Measurements from ENCODE around the gene CREB5.

Gene CREB5

DNA sequence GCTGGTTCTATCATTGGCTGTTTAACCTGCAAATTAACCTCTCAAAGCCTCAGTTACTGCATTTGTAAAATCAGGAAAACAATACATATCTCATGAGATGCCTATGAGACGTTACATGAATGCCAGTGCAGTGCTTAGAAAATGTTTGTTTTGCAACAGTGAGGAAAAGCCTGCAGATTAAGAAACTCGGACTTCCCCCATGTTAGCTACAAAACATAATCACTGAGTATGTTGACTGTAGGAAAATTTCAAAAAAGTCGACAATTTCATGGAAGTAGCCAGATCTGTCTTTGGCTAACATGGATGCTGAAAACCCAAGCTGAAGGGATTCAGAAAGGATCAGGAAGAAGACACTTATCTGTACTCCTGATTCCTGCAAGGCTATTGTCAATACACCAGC is 424.4 kb downstream of the CREB5 start:
- DNase-seq, result no peak

DNA sequence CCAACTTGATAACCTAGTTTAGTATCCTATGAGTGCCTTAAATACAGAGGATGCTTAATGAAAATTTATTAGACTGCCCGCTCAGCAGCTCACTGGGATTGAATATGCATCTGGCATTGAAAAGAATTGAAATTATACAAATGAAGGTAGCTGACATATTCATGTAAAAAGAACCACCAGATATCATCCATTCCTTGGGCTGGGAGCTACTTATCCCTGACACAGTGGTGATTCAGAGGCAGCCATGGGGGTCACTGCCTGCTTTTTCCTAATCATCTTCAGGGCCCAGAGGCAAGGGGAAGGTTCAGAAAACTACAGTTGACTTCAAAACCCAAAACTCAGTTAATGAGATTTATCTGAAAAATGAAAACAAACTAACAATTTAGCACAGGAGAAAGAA is 424.9 kb downstream of the CREB5 start:
- DNase-seq, result no peak

DNA sequence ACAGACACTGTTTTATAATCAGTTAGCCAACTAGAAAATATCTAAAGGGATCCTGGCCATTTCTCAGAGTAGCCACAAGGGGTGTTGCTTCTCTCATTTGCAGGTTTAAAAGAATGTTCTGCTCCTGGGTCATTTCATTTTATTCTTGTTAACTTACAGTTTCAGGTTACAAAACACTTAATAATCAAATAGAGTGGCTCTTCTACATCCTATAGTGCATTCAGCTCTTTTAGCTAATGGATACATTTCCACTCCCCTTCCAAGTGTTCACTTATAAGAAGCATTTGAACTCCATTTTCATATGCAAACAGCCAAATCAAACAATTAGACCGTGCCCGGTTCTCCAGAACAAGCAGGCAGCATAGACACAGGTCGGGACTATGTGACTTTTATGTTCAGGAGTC is 428.3 kb downstream of the CREB5 start:
- DNase-seq, result no peak

DNA sequence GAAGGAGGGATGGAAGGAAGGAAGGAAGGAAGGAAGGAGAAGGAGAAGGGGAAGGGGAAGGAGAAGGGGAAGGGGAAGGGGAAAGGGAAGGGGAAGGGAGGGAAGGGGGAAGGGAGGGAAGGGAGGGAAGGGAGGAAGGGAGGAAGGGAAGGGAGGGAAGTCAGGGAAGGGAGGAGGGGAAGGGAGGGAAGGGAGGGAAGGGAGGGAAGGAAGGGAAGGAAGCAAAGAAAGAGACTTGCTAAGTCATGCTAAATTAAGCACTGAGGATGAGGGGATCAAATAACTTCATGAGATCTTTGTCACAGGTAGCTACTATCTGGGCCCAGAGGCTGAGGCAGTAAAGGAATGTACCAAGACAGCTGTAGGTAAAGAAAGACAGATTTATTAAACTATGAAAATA is 429.4 kb downstream of the CREB5 start:
- DNase-seq, result no peak

DNA sequence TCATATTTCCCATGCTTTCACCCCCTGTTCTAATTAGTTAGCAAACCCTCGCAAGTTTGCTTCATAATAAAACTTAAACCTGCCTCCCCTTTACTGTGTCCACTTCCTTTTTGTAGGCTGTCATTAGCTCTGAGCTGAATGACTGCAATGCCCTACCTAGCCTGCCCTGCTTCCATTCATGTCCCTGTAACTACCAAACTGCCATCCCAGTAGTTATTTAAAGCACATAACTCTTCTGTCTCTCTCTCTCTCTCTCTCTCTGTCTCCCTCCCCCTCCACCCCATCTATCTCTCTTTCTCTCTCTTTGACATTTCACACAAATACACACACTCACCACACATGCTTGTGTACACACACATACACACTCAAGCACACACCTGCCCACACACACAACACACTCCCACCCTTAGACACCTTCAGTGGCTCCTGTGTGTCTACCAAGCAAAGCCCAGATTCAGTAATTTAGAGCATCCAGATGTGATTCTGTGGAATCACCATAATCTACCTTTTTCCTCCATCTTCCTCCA is 430.5 kb downstream of the CREB5 start:
- no peak for DNase-seq

DNA sequence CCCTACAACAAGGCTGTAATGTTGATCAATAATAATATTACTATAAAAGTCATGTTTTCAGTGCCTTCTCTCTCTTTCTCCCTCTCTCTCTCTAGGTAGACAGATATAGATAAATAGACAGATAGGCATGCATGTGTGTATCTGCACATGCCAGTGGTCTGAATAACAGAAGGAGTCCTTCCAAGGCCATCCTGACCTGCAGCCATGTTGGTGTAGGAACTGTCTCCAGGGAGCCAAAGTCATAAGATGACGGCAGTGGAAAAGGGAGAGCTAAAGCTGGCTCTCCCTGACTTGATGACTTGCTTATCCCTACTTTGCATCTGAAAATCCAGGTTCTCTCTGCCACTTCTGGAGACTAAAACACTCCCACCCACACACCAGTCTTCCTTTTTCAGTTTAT is 432.8 kb downstream of the CREB5 start:
- no peak for DNase-seq

DNA sequence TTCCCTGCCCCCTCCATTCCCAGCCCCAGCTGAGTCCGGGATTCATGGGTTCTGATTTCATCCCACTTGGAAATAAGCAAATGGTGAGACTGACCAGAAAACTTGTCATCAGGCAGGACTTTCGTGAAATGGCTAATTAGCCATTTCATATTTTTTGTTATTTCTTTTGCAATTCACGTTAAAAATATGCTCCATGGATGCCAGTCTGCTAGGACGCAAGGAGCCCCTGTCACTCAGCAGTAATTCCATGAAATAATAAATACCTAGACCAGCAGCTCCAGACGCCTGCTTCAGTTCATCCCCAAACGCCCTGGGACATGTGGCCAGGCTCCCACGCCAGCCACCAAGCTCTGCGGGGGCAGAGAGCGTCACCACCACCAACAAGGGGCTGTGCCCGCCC is 434.9 kb downstream of the CREB5 start:
- DNase-seq, result no peak

DNA sequence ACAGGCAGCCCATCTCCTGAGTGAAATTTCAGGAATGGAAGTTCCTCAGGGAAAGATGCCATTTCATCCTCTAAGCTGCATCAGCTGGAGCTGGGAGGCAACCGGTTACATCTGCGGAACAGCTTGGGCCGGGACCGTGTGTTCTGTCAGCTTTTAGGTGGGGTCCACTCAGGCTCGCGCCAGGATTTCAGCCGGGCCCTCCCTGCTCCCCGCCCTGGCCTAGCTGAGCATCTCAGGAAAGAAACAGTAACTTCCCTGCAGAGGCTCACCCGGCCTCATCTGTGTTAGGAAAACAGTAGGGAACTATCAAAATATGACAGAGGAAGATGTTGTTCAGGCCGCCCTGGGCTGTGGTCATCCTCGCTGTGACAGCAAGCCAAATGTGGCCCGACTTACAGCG is 435.4 kb downstream of the CREB5 start:
- DNase-seq, result no peak

DNA sequence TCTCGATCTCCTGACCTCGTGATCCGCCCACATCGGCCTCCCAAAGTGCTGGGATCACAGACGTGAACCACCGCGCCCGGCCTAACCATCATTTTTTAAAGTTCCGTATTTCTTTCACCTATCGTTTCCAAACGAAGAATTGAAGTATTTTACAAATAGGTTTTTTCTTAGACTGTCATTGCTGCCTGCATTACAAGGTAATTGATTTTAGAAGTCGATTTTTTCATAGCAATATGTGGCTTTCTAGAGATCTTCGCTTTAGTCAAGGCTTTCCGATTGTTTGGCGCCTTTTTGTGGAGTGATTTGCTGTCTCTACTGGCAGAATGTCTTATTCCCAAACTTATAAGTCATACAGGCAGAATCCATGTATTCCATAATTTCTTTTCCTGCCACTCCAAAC is 436.6 kb downstream of the CREB5 start:
- DNase-seq, result no peak

DNA sequence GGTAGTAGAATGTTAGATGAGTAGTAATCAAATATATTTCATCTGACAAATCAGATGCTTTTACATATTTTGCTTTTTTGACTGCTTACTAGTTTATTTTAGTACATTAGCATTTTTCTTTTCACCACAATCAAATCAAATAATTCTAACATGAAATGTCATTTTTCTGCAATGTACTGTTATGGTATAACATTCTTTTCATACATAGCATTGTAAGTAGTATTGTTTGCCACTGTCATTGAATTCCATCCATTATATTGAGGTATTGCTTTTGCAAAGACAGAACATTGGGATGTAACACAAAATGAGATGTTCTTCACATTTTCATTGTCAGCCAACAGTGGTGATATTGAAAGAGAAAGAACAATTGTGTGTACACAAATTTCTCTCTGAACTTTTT is 438.4 kb downstream of the CREB5 start:
- DNase-seq, result no peak

DNA sequence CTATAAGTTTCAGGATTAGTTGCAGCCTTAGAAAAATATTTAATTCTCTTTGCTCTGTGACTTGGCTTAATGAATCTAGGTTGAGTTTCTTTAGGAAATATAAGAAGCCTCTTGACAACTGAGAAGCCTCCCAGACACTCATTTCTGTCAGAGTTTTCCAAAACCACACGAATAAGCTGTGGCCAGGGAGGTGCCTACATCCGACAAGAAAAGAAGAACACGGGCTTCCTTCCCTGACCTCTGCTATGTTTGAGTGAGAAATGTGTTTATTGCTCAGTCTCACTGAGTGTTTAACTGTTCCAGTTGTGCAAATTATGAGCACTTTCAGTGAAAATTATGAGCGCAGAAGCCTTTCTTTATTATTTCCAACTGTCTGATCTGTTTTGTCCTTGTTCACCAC is 440.8 kb downstream of the CREB5 start:
- no peak for DNase-seq

DNA sequence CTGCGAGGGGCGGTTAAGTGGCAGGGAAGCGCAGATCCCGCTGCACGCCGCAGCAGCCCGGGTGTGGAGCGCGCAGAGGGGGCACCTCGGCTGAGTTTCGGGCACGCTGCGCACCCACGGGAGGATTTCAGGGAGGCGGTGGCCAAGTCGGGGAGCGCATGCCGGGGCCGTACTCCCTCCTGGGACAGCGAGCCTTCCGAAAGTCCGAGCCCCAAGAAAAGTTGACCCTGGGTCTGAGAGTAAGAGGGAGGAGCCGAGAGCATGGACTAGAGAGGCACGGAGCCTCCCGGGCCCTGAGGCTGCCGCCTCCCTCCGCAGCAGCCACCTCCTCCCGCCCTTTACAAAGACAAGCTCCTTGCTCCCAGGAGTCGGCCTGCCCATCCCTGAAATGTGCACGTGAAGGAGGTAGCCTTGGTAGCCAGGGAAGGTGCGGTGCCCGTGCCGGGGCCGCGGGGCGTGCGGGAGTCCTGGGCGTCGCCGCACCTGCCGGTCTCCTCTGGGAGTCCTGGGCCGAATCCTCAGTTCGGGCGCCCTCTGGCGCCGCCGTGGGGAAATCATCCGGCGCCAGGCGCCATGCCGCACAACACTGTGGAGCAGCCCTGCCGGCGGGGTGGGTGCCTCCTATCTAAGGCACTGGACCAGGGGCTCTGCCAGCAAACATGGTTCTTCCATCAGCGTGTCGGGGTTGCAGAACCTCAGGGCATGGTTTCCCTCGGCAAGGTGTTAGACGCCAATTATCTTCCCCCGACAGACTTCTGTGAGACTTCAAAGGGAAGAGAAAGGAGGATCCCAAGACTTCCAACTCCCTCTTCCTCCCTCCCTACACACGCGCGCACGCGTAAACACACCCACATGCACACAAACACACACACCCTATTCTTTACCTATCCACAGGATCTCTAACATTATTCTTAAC is 441.8 kb downstream of the CREB5 start:
- peak; percentile 63 for DNase-seq

DNA sequence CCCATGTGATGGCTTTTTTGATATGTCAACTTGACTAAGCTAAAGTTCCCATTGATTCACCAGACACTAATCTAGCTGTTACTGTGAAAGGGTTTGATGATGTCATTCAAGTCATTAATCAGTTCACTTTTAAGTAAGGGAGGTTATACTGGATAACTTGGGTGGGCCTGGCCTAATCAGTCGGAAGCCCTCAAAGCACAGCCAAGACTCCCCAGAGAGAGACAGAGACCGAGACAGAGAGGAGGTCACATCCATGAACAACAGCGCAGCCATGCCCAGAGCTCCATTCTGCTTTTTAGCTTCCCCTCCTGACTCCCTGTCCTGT is 442.4 kb downstream of the CREB5 start:
- no peak for DNase-seq

DNA sequence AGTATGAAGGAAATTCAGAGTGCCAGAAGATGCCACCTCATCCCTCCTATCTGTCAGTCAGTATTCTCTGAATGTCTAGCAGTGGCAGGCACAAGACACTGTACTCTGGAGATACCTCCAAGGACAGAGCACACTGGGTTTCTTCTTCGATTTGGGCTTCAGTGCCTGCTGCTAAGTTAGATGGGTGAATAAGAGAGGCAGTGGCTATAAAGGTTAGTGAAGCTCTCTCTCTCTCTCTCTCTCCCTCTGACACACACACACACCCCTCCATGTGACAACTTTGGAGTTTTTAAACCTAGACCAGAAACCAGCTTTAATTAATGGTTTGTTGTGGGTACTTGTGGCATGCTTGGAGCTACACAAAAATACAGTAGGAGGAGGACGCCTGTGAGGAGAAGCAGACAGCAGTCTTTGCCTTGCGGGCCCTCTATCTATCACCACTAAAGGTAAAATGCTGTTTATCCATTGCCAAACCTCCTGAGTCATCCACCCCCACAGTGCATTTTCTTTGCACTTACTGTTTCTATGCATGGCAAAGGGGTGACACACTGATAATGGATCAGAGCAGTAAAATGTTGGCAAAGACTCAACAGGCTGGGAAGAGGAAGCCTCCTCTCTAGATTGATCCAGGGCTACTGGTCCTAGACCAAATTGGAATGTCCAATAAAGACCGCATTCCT is 443.4 kb downstream of the CREB5 start:
- DNase-seq, result no peak

DNA sequence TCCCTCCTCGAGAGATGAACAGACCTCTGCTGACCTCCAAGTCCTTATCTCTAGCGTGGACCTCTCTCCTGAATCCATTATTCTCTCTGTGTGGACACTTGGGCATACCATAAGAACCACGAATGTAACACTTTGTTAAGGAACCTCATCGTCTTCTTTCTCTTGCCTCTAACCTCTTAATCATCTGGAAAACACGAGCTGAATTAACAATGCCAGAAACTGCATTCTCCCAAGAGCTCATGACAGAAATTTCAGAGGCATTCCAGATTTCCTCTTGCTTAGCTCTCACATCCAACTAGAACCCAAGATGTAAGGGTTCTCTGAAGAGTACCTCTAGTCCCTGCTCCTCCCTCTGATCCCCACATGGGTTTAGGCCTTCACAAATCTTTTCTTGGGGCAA is 444.3 kb downstream of the CREB5 start:
- DNase-seq, result no peak

DNA sequence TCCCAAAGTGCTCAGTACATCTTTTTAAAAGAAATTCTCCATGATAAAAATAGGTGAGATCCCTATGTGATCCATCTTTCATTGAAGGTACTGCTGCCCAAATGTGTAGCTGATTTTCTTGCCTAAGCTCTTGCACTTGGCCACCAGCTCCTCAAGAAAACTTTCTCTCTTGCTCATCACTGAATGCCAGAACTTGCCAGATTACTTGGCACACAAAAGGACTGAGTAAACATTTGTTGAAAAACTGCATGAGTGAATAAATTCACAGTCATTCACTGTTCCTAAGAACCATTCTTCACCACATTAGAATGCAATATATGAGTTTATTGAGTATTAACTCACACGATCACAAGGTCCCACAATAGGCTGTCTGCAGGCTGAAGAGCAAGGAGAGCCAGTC is 445.9 kb downstream of the CREB5 start:
- no peak for DNase-seq

DNA sequence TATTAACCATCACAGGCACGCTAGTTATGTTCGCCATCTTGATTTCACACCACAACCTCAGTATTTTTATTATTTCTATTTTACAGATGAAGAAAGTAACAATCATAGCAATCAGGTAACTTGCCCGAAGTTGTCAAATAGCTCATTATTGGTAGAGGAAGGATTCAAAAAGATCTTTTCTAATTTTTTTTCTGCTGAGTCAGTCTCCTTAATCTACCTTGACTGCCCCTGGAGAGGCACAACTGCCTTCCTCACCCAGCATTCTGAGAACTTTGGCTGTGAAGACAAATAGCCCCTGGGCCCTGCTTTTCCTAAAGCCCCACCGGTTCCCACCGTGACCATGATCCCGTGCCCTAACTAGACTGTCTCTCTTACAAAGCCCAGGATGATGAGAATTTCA is 446.6 kb downstream of the CREB5 start:
- DNase-seq, result no peak

DNA sequence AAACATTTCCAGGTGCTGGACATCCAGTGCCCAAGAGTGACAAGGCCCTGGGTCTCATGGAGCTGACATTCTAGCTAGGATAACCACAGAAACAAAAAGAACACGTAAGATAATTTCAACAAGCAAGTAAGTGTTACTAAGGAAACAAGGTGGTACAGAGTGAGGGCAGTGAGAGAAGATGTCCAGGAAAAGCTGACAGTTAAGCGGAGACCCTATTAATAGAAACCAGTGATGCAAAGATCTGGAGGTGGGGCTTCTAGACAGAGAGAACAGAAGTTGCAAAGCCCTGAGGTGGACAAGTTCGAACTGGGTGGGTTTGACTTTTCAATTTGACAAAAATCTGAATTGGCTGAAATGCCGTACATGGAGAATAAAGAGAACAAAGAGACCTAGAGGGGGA is 449.5 kb downstream of the CREB5 start:
- DNase-seq, result no peak

DNA sequence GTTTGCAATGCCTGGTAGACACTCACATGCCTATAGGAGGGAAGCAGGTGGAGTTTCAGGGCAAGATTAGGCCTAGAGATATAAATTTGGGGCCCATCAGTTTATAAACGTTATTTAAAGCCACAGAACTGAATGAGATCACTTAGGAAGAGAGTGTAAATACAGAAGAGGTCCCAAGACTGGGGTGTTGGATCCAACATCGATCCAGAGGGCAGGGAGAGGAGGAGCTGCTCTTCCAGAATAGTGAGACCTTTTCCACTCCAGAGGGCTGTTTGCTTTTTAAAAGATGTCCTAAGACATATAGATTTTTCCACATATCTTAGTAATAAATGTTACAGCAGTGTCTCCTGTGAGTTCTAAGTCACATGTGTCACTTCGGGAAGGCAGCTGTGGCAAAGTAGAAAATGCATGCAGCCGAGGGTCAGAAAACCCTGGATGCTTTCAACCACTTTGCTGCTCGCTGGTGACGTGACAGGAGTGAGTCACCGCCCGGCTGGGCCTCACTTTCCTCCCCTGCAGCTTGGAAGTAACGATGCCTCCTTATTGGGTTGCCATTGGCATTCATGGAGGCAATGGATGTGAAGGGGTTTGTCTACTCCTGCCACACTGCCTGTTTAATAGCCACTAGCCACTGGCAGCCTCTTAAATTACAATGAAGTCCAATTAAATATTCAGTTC is 450.4 kb downstream of the CREB5 start:
- DNase-seq, result no peak

DNA sequence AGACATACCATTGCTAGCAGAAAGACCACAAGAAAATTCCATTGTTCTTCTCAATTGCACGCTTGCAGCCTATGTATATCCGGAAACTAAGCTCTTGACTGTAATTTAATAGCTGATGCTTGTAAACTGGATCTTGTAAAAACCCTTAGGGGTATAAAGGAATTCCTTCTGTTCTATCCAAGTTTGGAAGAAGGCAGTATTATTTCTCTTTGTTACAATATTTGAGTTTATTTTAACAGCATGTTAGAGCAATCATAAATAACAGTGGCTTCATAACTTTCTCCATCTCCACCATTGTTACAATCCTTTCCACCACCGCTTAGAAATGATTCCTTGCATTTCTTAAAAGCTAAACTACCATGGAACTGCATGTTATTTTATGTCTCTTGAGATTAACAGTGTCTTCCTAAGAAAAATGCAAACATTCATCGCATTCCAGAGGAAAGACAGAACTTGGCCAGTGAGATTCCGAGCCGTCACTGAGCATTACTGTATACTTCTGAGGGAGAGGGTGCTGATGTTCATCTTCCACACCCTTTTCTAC is 453.4 kb downstream of the CREB5 start:
- no peak for DNase-seq

DNA sequence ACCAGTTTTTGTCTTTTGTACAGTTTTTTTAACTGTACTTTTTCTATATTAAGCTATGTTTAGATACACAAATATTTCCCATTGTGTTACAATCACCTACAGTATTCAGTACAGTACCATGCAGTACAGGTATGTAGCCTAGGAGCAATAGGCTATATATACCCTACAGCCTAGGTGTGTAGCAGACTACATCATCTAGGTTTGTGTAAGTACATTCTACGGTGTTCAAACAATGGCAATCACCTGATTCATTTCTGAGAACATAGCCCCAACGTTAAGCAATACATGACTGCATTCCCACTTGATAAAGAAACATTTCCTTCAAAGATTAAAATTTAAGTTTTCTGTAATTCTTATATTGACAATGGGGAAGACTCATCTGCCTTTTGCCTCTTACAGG is 456.4 kb downstream of the CREB5 start:
- no peak for DNase-seq

DNA sequence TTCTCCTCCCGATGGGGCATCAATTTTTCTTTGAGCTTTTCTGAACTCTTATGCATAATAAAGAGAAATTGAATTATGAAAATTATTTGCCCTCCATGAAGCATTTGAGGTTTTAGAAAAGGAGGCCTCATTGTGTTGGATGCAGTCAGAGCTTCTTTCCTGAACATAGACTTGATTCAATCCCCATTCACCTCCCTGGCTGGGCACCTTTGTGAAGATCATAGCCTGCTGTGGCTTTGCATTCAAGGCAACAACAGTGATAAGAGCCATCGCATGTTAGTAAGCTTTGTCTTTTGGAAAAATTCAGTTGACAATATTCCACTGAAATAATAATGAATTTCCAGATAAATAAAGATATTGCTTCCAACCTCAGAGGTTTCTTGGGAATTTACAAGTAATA is 458.8 kb downstream of the CREB5 start:
- DNase-seq, result no peak

DNA sequence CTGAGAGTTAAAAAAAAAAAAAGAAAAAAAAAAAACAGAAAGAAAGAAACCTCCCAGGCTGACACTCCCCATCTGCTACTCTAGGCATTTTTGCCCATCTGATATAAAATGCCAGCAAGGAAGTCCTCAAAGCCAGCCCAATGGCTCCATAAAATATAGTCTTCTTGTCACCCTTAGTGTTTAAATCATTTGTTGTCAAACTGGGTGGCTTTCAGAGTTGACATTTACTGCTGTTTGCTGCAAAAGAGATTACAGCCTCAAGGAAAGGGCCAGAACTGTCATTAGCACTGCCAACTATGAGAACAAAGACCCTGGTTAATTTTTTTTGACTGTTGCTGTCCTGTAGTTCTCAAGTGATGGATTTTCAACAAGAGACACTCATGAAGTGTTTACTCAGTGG is 459.3 kb downstream of the CREB5 start:
- DNase-seq, result no peak

DNA sequence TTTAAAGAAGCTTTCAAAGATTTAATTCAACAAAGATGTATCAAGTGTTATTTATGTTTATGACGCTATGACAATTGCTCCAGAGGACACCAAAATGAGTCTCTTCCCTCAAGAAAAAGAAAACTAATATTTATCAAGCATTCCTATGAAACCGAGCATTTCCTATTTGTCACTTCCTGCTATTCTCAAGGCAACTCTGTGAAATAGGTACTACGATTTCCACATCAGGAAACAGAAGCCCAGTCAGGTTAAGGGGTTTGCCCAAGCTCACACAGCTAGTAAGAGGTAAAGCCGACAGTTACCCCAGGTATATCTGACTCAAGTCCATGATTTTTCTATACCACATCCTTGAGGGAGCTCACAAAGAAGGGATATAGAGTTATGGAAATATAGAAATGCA is 459.9 kb downstream of the CREB5 start:
- DNase-seq, result no peak

Measured in CD4-positive, alpha-beta T cell treated with Interleukin-17A for 4 hours (primary cell).